AG10803 (cell line): ENCODE data around the gene GIMAP4.
"Not testable (repeated sequence)": the region's sequence is repeated elsewhere in the genome, so short reads cannot be mapped to it uniquely, and the experiment has no call there.

Experiments
- DNase-seq: peaks from one replicate; pipeline ENCODE4 v3.0.0; 2010; ENCODE audit warnings: low read depth
- H3K4me3 ChIP-seq: 2 replicates; pipeline ENCODE4 v1.5.1; 2011; ENCODE audit warnings: mild to moderate bottlenecking, low read length, control low read depth
- TF ChIP-seq, protein P1 (sequence below): conservative IDR thresholded peaks from 2 replicates; pipeline ENCODE4 v1.5.1; 2011; ENCODE audit warnings: mild to moderate bottlenecking, low read length, control low read depth, inconsistent platforms

GIMAP4 gene

DNA sequence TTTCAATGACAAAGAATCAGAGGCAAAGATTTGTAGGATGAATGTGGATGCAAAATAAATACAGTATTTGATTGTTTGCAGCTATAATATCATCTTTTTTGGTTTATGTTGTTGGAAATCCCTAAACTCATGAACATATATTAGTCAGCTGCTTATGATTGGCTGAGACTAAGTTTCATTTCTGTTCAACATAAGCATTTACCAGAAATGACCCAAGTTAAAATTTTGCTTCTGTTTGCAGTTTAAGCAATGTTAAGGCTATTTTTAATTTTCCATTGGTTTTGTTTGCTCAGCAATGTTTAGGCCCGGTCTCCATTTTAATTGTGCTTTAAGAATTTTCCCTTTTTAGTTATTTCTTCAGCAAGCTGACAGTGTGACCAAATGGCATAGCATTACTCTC lies 43.0 kb downstream of the GIMAP4 start:
- TF ChIP-seq, protein P1, sequence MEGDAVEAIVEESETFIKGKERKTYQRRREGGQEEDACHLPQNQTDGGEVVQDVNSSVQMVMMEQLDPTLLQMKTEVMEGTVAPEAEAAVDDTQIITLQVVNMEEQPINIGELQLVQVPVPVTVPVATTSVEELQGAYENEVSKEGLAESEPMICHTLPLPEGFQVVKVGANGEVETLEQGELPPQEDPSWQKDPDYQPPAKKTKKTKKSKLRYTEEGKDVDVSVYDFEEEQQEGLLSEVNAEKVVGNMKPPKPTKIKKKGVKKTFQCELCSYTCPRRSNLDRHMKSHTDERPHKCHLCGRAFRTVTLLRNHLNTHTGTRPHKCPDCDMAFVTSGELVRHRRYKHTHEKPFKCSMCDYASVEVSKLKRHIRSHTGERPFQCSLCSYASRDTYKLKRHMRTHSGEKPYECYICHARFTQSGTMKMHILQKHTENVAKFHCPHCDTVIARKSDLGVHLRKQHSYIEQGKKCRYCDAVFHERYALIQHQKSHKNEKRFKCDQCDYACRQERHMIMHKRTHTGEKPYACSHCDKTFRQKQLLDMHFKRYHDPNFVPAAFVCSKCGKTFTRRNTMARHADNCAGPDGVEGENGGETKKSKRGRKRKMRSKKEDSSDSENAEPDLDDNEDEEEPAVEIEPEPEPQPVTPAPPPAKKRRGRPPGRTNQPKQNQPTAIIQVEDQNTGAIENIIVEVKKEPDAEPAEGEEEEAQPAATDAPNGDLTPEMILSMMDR, result no peak
- DNase-seq, result no peak
- no peak overlapping the region for H3K4me3 ChIP-seq

DNA sequence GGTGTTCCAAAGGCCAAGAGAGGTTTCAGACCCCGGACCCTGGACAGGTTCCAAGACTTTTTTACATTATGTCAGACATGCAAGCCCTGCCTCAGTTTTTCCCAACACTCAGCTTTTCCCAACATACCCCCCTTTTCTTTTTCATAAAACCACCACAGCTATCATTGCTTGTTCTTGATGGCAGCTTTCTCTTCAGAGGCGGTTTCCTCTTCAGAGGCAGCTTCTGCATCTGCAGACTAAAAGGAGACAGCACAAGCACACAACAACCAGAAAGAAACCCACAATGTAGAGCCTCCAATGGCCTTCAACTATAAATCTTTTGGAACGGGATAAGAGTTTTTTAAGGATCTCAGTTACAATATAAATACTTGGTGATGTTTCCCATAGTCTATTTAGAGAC lies 45.7 kb downstream of the GIMAP4 start:
- DNase-seq, result no peak
- H3K4me3 ChIP-seq, result no peak overlapping the region
- TF ChIP-seq, protein P1, result no peak

DNA sequence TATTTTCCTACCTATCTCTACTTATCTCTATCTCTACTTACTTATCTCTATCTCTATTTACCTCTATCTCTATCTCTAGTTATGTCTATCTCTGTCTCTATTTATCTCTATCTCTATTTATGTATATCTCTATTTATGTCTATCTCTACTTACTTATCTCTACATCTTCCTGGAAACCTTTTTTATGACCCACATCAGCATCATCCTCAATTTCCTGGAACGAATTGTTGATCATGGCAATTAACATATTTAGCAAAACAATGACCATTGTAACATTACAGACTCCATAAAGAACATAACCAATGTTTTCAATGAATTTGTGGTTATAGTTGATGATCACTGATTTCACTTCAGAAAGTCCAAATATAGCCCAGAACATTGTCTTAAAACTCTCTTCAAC lies 46.7 kb downstream of the GIMAP4 start:
- no peak overlapping the region for H3K4me3 ChIP-seq
- no peak for DNase-seq
- TF ChIP-seq, protein P1, result no peak

DNA sequence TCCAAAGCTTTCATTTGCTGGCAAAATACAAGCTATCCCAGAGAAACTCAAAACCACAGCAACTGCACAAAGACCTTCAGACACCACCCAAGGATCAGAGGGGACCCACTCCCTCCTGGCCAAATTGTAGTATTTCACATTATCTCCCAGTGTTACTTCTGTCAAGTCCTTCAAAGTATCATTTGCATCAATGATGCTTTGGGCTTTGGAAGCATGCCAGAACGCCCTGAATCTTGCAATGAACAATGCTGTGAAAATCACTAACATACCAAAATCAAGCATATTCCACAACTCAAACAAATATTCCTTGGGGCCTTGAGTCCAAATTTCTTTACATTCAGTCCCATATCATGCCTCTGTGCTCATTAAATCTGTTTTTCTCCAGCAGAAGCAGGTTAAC lies 47.2 kb downstream of the GIMAP4 start:
- H3K4me3 ChIP-seq, DNase-seq: not testable (repeated sequence)

DNA sequence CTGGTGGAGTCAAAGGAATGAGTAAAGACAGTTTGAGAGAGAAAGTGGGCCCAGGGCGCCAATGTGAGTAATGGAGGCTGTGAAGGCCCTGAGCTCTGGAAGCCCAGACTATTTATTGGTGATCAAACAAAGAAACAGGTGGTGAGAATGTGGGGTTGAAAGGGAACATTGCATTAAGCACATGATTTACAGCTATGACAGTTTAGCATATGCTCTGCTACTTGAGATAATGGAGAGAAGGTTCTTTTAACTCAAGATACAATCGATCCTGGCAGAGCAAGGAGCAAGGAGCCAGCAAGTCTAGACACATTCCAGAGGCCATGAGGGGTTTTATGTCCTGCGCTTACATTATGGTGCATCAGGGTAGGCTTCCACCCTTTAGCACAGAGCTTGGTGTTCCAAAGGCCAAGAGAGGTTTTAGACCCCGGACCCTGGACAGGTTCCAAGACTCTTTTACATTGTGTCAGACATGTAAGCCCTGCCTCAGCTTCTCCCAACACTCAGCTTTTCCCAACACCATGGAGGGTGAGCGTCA lies 48.1 kb downstream of the GIMAP4 start:
- DNase-seq, result not testable (repeated sequence)

DNA sequence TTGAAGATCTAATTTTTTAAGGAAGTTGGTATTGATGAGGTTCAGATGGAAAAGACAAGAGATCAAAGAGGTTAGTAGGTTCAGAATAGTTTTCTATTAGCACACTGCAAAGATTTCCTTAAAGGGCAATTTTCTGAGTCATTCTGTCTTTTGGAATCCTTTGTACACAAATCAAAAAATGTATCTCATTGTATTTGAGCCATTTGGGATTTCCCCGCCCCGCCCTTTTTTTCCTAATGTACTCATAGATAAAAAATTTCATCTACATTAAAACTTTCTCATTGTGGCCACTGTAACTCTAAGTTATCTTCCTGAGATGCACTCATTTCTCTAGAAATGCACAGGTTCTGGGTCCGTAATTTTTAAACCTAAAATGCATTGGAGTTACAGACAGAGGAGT lies 52.9 kb downstream of the GIMAP4 start:
- no peak for DNase-seq
- H3K4me3 ChIP-seq, result no peak overlapping the region
- TF ChIP-seq, protein P1, result no peak

More for the DNA sequence above, 48.1 kb downstream of the GIMAP4 start:
- not testable (repeated sequence) for H3K4me3 ChIP-seq

DNA sequence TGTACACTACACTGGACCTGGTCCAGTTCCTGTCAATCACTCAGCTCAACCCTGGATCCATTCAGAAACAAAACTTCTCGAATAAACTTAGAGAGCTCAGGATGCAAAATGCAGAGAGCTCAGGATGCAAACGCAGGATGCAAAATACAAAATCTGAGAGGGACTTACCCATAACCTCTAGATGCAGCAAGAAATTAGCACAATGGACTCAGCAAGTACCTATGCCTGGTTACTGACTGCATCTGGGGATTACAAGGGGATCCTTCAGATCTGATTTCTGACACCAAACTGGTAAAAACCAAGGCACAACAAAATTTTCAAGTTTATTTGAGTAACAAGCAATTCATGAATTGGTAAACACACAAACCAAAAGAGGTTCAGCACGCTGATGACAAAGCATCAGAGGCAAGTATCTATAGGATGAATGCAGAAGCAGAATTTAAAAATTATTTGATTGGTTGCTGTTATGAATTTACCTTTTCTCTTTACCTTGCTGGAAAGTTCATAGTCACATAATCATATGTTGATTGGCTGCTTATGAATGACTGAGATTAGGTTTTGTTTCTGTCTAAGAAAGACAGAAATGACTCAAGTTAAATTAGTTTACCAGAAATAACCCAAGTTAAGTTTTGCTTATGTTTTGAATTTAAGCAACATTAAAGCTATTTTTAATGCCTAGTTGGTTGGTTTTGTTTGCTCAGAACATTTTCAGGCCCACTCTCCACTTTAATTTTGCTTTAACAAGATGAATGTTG lies 53.6 kb downstream of the GIMAP4 start:
- TF ChIP-seq, protein P1, result no peak
- no peak for DNase-seq
- H3K4me3 ChIP-seq, result no peak overlapping the region

DNA sequence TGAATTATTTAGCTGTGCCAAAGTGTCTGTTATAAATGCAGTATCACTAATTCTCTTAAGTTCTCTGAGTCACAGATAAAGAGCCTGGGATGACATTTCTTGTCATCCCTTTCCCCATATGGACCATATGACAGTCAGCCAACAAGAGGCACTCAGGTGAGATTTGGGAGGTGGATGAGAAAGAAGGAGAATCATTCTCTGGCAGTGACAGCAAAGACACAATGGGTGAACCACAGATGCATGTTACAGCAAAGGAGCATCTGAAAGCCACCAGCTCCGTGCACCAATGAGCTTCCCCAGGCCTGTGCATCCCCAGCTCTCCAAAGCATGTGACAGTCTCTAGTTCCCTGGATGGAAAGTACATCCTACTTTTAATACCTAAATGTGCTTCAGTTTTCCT lies 54.2 kb downstream of the GIMAP4 start:
- DNase-seq, result no peak
- H3K4me3 ChIP-seq, result no peak overlapping the region
- TF ChIP-seq, protein P1, result no peak
